GM12864 (cell line): ENCODE results near the gene SP140L.
"Not testable (repeated sequence)": the region's sequence is repeated elsewhere in the genome, so short reads cannot be mapped to it uniquely, and the experiment has no call there.

Experiments
- DNase-seq: peaks from one replicate; pipeline ENCODE4 v3.0.0-alpha.2; 2011; ENCODE audit warnings: low read depth
- H3K4me3 ChIP-seq: 2 replicates; pipeline ENCODE4 v1.5.1; 2011; ENCODE audit warnings: mild to moderate bottlenecking, low read depth, low read length, control low read depth
- TF ChIP-seq, protein P1 (sequence below): IDR thresholded peaks from 2 replicates; pipeline ENCODE4 v1.5.1; 2011; ENCODE audit warnings: low read depth, mild to moderate bottlenecking, moderate library complexity, low read length, control low read depth, inconsistent platforms; ENCODE audit errors: missing control alignments

The SP140L gene

DNA sequence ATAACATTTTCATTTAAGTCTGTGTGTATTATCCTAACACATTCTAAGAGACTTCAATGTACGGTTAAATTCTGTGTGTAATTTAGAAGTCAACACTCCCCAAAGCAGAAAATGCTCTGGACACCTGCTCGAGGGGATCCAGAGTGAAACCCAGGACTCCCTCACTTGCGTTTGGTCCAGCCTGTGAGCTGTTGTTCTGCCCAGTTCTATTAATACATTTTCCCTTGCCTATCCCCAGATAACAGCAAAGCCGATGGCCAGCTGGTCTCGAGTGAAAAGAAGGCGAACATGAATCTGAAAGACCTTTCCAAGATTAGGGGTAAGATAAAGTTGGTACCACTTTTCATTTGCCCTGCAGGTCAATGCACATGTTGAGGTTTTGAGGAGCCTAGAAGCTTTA lies 58.0 kb downstream of the SP140L start:
- no peak for DNase-seq
- H3K4me3 ChIP-seq: no peak overlapping the region
- TF ChIP-seq, protein P1, sequence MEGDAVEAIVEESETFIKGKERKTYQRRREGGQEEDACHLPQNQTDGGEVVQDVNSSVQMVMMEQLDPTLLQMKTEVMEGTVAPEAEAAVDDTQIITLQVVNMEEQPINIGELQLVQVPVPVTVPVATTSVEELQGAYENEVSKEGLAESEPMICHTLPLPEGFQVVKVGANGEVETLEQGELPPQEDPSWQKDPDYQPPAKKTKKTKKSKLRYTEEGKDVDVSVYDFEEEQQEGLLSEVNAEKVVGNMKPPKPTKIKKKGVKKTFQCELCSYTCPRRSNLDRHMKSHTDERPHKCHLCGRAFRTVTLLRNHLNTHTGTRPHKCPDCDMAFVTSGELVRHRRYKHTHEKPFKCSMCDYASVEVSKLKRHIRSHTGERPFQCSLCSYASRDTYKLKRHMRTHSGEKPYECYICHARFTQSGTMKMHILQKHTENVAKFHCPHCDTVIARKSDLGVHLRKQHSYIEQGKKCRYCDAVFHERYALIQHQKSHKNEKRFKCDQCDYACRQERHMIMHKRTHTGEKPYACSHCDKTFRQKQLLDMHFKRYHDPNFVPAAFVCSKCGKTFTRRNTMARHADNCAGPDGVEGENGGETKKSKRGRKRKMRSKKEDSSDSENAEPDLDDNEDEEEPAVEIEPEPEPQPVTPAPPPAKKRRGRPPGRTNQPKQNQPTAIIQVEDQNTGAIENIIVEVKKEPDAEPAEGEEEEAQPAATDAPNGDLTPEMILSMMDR: no peak

DNA sequence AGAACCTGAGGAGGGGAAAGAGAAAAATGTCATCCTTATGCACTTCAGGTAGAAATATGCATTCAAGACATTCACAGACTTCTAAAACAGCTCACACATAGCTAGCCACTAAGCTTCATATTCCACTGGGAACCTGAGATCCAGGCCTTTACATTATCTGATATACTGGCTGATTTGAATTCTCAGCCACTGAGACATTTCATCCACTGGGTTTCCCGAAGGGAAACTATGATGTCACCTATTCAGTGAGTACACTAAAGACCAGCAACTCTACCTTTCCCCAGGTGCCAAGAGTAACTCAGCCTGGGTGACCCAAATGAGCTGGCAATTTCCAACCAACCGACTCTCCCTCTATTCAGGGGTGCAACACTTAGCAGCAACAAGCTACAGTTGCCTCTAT lies 67.3 kb downstream of the SP140L start:
- TF ChIP-seq, protein P1: no peak
- no peak for DNase-seq
- no peak overlapping the region for H3K4me3 ChIP-seq

DNA sequence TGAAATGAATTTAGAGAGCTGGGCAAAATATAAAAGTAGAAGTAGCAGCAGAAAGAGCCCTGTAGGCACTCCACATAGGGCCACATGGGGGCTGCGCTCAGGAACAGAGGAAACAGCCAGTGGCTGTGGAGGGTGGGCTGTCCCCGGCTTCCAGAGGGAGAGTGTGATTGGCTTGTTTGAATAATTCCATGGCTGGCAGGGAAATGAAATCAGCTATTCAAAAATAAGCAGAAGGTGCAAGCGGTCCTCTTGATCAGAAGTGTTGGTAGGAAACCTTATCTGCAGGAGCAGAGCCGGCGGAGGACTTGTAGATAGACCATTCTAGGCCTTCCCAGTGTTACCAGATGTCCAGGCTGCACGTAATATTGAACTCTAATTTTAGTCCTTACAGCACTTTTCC lies 71.7 kb downstream of the SP140L start:
- DNase-seq, H3K4me3 ChIP-seq: not testable (repeated sequence)

- TF ChIP-seq, protein P1: no peak
- no peak for DNase-seq
- H3K4me3 ChIP-seq: no peak overlapping the region
Measured at GRCh38 chr2:230400041-230400440, 73.0 kb downstream of the SP140L start.

GRCh38 chr2:230400454-230400853 lies 73.5 kb downstream of the SP140L start:
- H3K4me3 ChIP-seq: no peak overlapping the region
- DNase-seq: no peak
- TF ChIP-seq, protein P1: no peak

GRCh38 chr2:230401026-230401425 lies 74.0 kb downstream of the SP140L start:
- not testable (repeated sequence) for H3K4me3 ChIP-seq, DNase-seq

DNA sequence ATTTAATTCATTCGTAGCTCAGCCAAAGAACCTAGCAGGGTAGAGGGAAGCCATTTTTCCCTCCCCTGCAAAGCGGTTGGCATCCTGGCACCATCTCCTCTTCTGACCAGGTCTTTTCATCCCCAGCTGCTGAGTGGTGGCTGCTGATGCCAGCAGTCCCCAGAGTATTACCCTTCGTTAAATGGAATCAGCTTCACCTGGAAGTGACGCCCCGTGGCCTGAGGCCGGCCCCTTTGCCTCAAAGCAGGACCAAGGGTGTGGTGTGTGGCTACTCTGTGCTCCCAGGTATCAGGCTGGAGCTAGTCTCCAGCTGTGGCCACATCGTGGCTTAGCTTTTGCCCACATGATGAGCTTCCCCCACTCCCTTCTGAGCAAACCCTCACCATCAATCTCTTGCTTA lies 76.8 kb downstream of the SP140L start:
- TF ChIP-seq, protein P1: no peak
- DNase-seq: no peak
- no peak overlapping the region for H3K4me3 ChIP-seq

GRCh38 chr2:230405824-230406223 lies 78.8 kb downstream of the SP140L start:
- no peak overlapping the region for H3K4me3 ChIP-seq
- TF ChIP-seq, protein P1: no peak
- DNase-seq: no peak
